AG20443 (cell line): ENCODE measurements around the gene FRYL.
"Not testable (repeated sequence)": the region's sequence is repeated elsewhere in the genome, so short reads cannot be mapped to it uniquely, and the experiment has no call there.

Experiments
- DNase-seq: peaks from one replicate; pipeline ENCODE4 v3.0.0; 2012; ENCODE audit warnings: low spot score, mixed read lengths

The FRYL gene

GRCh38 chr4:48661391-48661790 is 118.7 kb downstream of the FRYL start:
- no peak for DNase-seq

GRCh38 chr4:48660347-48660746 is 119.7 kb downstream of the FRYL start:
- DNase-seq, result no peak

GRCh38 chr4:48654015-48654664 is 125.9 kb downstream of the FRYL start:
- no peak for DNase-seq

GRCh38 chr4:48653217-48654014 is 126.7 kb downstream of the FRYL start:
- DNase-seq, result peak; percentile 35

- peak; percentile 38 for DNase-seq
Observed at GRCh38 chr4:48651914-48652313, 128.2 kb downstream of the FRYL start.

- DNase-seq, result no peak
Observed at GRCh38 chr4:48649505-48649904, 130.6 kb downstream of the FRYL start.

GRCh38 chr4:48645225-48645794 is 134.8 kb downstream of the FRYL start:
- no peak for DNase-seq

- peak; percentile 18 for DNase-seq
Observed at GRCh38 chr4:48642421-48643374, 137.4 kb downstream of the FRYL start.

- DNase-seq, result no peak
Observed at GRCh38 chr4:48641401-48641800, 138.7 kb downstream of the FRYL start.

- no peak for DNase-seq
Observed at GRCh38 chr4:48640699-48641098, 139.4 kb downstream of the FRYL start.

GRCh38 chr4:48640225-48640624 is 139.9 kb downstream of the FRYL start:
- DNase-seq, result no peak

- no peak for DNase-seq
Observed at GRCh38 chr4:48639807-48640206, 140.3 kb downstream of the FRYL start.

- DNase-seq, result not testable (repeated sequence)
Observed at GRCh38 chr4:48638586-48638985, 141.5 kb downstream of the FRYL start.

GRCh38 chr4:48636911-48637310 is 143.2 kb downstream of the FRYL start:
- no peak for DNase-seq

GRCh38 chr4:48635980-48636379 is 144.1 kb downstream of the FRYL start:
- DNase-seq, result no peak

GRCh38 chr4:48635310-48635709 is 144.8 kb downstream of the FRYL start:
- DNase-seq, result peak; percentile 41

- no peak for DNase-seq
Observed at GRCh38 chr4:48634688-48635308, 145.3 kb downstream of the FRYL start.

GRCh38 chr4:48633657-48634056 is 146.4 kb downstream of the FRYL start:
- no peak for DNase-seq

GRCh38 chr4:48629458-48629857 is 150.6 kb downstream of the FRYL start:
- DNase-seq, result no peak

GRCh38 chr4:48623182-48623780 is 156.8 kb downstream of the FRYL start:
- no peak for DNase-seq

- no peak for DNase-seq
Observed at GRCh38 chr4:48620831-48621230, 159.2 kb downstream of the FRYL start.
